Hepatocyte (in vitro differentiated cells): Measurements from ENCODE around the gene LINGO1. TPM values are rescaled to one million over a fixed set of nuclear protein-coding genes. Genes with fewer than 3 reads are reported as not detected.

Experiments
- DNase-seq: peaks from one replicate; pipeline ENCODE4 v3.0.0-alpha.2; 2016; ENCODE audit warnings: low spot score
- H2AFZ ChIP-seq: fragments of 200-600 bp; sonication (generic); 2 replicates; pipeline ENCODE4 v1.6.0; 2016; ENCODE audit warnings: antibody characterized with exemption, mild to moderate bottlenecking
- H3K27ac ChIP-seq: fragments of 200-600 bp; sonication (generic); 2 replicates; pipeline ENCODE4 v1.5.1; 2016; ENCODE audit warnings: mild to moderate bottlenecking
- H3K27me3 ChIP-seq: fragments of 200-600 bp; sonication (generic); 2 replicates; pipeline ENCODE4 v1.6.1; 2016
- H3K36me3 ChIP-seq: fragments of 200-600 bp; sonication (generic); replicated peaks from 2 replicates; pipeline ENCODE4 v1.5.1; 2016; ENCODE audit warnings: low read depth; ENCODE audit not compliant: insufficient read depth
- H3K4me1 ChIP-seq: fragments of 200-600 bp; sonication (generic); 2 replicates; pipeline ENCODE4 v1.5.1; 2016; ENCODE audit warnings: mild to moderate bottlenecking, moderate library complexity; ENCODE audit not compliant: insufficient read depth
- H3K4me2 ChIP-seq: fragments of 200-600 bp; sonication (generic); 2 replicates; pipeline ENCODE4 v1.6.0; 2016
- H3K4me3 ChIP-seq: fragments of 200-600 bp; sonication (generic); 2 replicates; pipeline ENCODE4 v1.5.1; 2016; ENCODE audit warnings: mild to moderate bottlenecking
- H3K79me2 ChIP-seq: fragments of 200-600 bp; sonication (generic); 2 replicates; pipeline ENCODE4 v1.6.0; 2017; ENCODE audit warnings: mild to moderate bottlenecking
- H3K9me2 ChIP-seq: fragments of 200-600 bp; sonication (generic); replicated peaks from 2 replicates; pipeline ENCODE4 v1.6.0; 2017; ENCODE audit warnings: mild to moderate bottlenecking; ENCODE audit not compliant: insufficient read depth
- H3K9me3 ChIP-seq: fragments of 200-600 bp; sonication (generic); 2 replicates; pipeline ENCODE4 v1.5.1; 2016; ENCODE audit warnings: low read depth, mild to moderate bottlenecking
- H4K20me1 ChIP-seq: fragments of 200-600 bp; sonication (generic); 2 replicates; pipeline ENCODE4 v1.6.0; 2016; ENCODE audit warnings: mild to moderate bottlenecking; ENCODE audit not compliant: insufficient read depth, poor library complexity, severe bottlenecking
- CTCF ChIP-seq: fragments of 200-600 bp; sonication (generic); IDR thresholded peaks from 2 replicates; pipeline ENCODE4 v1.5.1; 2016; ENCODE audit warnings: antibody characterized with exemption, mild to moderate bottlenecking; ENCODE audit not compliant: poor library complexity
- EZH2 ChIP-seq: fragments of 200-600 bp; sonication (generic); IDR thresholded peaks from 2 replicates; pipeline ENCODE4 v1.6.1; 2016; ENCODE audit warnings: antibody characterized with exemption, mild to moderate bottlenecking, borderline replicate concordance
- EZH2phosphoT487 ChIP-seq: fragments of 200-600 bp; sonication (generic); IDR thresholded peaks from one replicate; pipeline ENCODE4 v1.6.1; 2018; ENCODE audit warnings: antibody characterized with exemption, mild to moderate bottlenecking, low read depth, moderate library complexity; ENCODE audit not compliant: unreplicated experiment, severe bottlenecking
- WGBS: methylation state at CpG from one replicate; pipeline ENCODE4 v1.1.6; 2016; ENCODE audit warnings: low lambda C conversion rate; ENCODE audit errors: missing lambda C conversion rate; 5-methylcytosine and 5-hydroxymethylcytosine counted together
- polyA plus RNA-seq: library from polyadenylated mRNA; unstranded; fragments of >200 nt; fragmentation: Nextera tagmentation; extraction: Ambion mirVana; gene quantifications from 2 replicates; pipeline ENCODE4 v1.2.1, GENCODE V29; 2016
- total RNA-seq: library from RNA; depleted of rRNA; stranded (reverse); fragments of >200 nt; gene quantifications from 2 replicates; pipeline ENCODE4 v1.2.3, GENCODE V29; 2014

The LINGO1 gene
- total and polyA plus RNA-seq, 2 experiments from 2014 or later = 4.3 to 5.1 TPM

- H3K4me1 ChIP-seq = no peaks in the 10 kb centered on the region
- 96% methylated on average over 25 of the region's 31 CpGs for WGBS
- no peak for TF ChIP-seq EZH2
- no peak for TF ChIP-seq EZH2phosphoT487
- no peak for TF ChIP-seq CTCF
These were observed 17.2 kb downstream of the LINGO1 start for GRCh38 chr15:77615472-77615871.

GRCh38 chr15:77614251-77614806 is 18.4 kb downstream of the LINGO1 start:
- Histone ChIP-seq H3K27me3 (no peaks in the 10 kb centered on the region), H3K36me3 (no peaks in the 10 kb centered on the region), H2AFZ (no peak overlapping the region), H3K27ac (no peak overlapping the region), H3K79me2 (no peaks in the 10 kb centered on the region), H4K20me1 (no peaks in the 10 kb centered on the region), H3K9me2 (no peaks in the 10 kb centered on the region), H3K4me1 (no peaks in the 10 kb centered on the region), H3K4me3 (no peak overlapping the region), H3K4me2 (no peak overlapping the region), H3K9me3 (no peaks in the 10 kb centered on the region)
- 97% methylated on average over 48 of the region's 48 CpGs for WGBS
- TF ChIP-seq CTCF (no peak), EZH2phosphoT487 (no peak), EZH2 (no peak)
- DNase-seq = no peak

More at GRCh38 chr15:77615472-77615871, 17.2 kb downstream of the LINGO1 start:
- no peaks in the 10 kb centered on the region for H3K9me3 ChIP-seq
- H3K4me2 ChIP-seq = no peak overlapping the region
- H3K79me2 ChIP-seq = no peaks in the 10 kb centered on the region
- H3K9me2 ChIP-seq = no peaks in the 10 kb centered on the region
- no peak overlapping the region for H3K27ac ChIP-seq
- no peaks in the 10 kb centered on the region for H3K27me3 ChIP-seq
- H3K36me3 ChIP-seq = no peaks in the 10 kb centered on the region
- DNase-seq = no peak
- no peak overlapping the region for H3K4me3 ChIP-seq
- no peaks in the 10 kb centered on the region for H4K20me1 ChIP-seq
- H2AFZ ChIP-seq = no peak overlapping the region

GRCh38 chr15:77613814-77614213 is 18.9 kb downstream of the LINGO1 start:
- Histone ChIP-seq H3K27ac (no peak overlapping the region), H2AFZ (no peak overlapping the region), H3K9me3 (no peaks in the 10 kb centered on the region), H4K20me1 (no peaks in the 10 kb centered on the region), H3K36me3 (no peaks in the 10 kb centered on the region), H3K4me2 (no peak overlapping the region), H3K27me3 (no peaks in the 10 kb centered on the region), H3K4me1 (no peaks in the 10 kb centered on the region), H3K79me2 (no peaks in the 10 kb centered on the region), H3K4me3 (no peak overlapping the region), H3K9me2 (no peaks in the 10 kb centered on the region)
- WGBS = 98% methylated on average over 6 of the region's 23 CpGs
- TF ChIP-seq EZH2 (no peak), CTCF (no peak), EZH2phosphoT487 (no peak)
- DNase-seq = no peak
